HepG2 (cell line): ENCODE data around the gene TRERF1.

Experiments
- CTCF ChIP-seq: sonication (generic); formaldehyde crosslinking; IDR thresholded peaks from 2 replicates; pipeline ENCODE4 v1.5.0; 2020; ENCODE audit warnings: mild to moderate bottlenecking, missing genetic modification reagents, moderate library complexity
- FOXJ3 ChIP-seq: sonication (generic); formaldehyde crosslinking; IDR thresholded peaks from 2 replicates; pipeline ENCODE4 v1.4.0; 2020; ENCODE audit warnings: missing genetic modification reagents, mild to moderate bottlenecking, borderline replicate concordance
- HMG20A ChIP-seq: IDR thresholded peaks from 2 replicates; pipeline ENCODE4 v1.6.1; 2016; ENCODE audit warnings: borderline replicate concordance
- MEIS2 ChIP-seq: sonication (generic); formaldehyde crosslinking; IDR thresholded peaks from 2 replicates; pipeline ENCODE4 v1.9.0; 2021; ENCODE audit warnings: mild to moderate bottlenecking, missing genetic modification reagents
- MNT ChIP-seq: fragments of 450-650 bp; IDR thresholded peaks from 2 replicates; pipeline ENCODE4 v1.6.1; 2016
- SAP130 ChIP-seq: IDR thresholded peaks from 2 replicates; pipeline ENCODE4 v1.6.1; 2016; ENCODE audit warnings: low read depth
- TGIF2 ChIP-seq: IDR thresholded peaks from 2 replicates; pipeline ENCODE4 v1.6.1; 2016; ENCODE audit warnings: control low read depth, missing compliant biosample characterization
- ZNF24 ChIP-seq: fragments of 450-650 bp; IDR thresholded peaks from 2 replicates; pipeline ENCODE4 v1.6.1; 2017; ENCODE audit warnings: antibody characterized with exemption, mild to moderate bottlenecking

- TF ChIP-seq MEIS2 (CRISPR knock-in tag) = no peak
- no peak for TF ChIP-seq HMG20A (CRISPR knock-in tag)
- TF ChIP-seq TGIF2 (CRISPR knock-in tag) = no peak
- no peak for TF ChIP-seq CTCF (CRISPR knock-in tag)
- TF ChIP-seq MNT = no peak
- no peak for TF ChIP-seq SAP130
- no peak for TF ChIP-seq FOXJ3 (CRISPR knock-in tag)
- TF ChIP-seq ZNF24 = no peak
Observed at GRCh38 chr6:42297661-42298060, 154.1 kb downstream of the TRERF1 start.
